Osteoblast (primary cell): ENCODE data around the gene SEL1L. TPM values are rescaled to one million over a fixed set of nuclear protein-coding genes. Genes with fewer than 3 reads are reported as not detected.

Experiments used
- DNase-seq: peaks from one replicate; pipeline ENCODE4 v3.0.0; 2011; ENCODE audit warnings: low spot score, mixed read lengths; ENCODE audit not compliant: insufficient read length; ENCODE audit errors: missing footprints
- H2AFZ ChIP-seq: 2 replicates; pipeline ENCODE4 v1.6.0; 2011; ENCODE audit warnings: mild to moderate bottlenecking, low read length
- H3K27ac ChIP-seq: 2 replicates; pipeline ENCODE4 v1.5.1; 2011; ENCODE audit warnings: mild to moderate bottlenecking, low read depth, low read length, moderate library complexity
- H3K27me3 ChIP-seq: 2 replicates; pipeline ENCODE4 v1.6.0; 2012; ENCODE audit warnings: mild to moderate bottlenecking, control low read depth, inconsistent platforms, low read length, moderate library complexity; ENCODE audit not compliant: insufficient read depth
- H3K36me3 ChIP-seq: 2 replicates; pipeline ENCODE4 v1.5.1; 2011; ENCODE audit warnings: mild to moderate bottlenecking, low read length, control low read depth, moderate library complexity; ENCODE audit not compliant: insufficient read depth
- H3K4me1 ChIP-seq: 2 replicates; pipeline ENCODE4 v1.5.1; 2011; ENCODE audit warnings: mild to moderate bottlenecking, low read length, control low read depth, moderate library complexity; ENCODE audit not compliant: insufficient read depth
- H3K4me2 ChIP-seq: 2 replicates; pipeline ENCODE4 v1.6.0; 2011; ENCODE audit warnings: mild to moderate bottlenecking, low read length; ENCODE audit not compliant: insufficient read depth
- H3K4me3 ChIP-seq: fragments of 200-600 bp; sonication (generic); 3 replicates; pipeline ENCODE4 v1.5.1; 2012; ENCODE audit warnings: mild to moderate bottlenecking, low read length, inconsistent platforms; ENCODE audit not compliant: insufficient read depth
- H3K79me2 ChIP-seq: 2 replicates; pipeline ENCODE4 v1.6.0; 2012; ENCODE audit warnings: mild to moderate bottlenecking, low read length, control low read depth, inconsistent platforms; ENCODE audit not compliant: insufficient read depth
- H3K9me3 ChIP-seq: 2 replicates; pipeline ENCODE4 v1.5.1; 2011; ENCODE audit warnings: low read depth, low read length, control low read depth
- H4K20me1 ChIP-seq: 2 replicates; pipeline ENCODE4 v1.6.0; 2012; ENCODE audit warnings: mild to moderate bottlenecking, low read length, control low read depth; ENCODE audit not compliant: insufficient read depth
- total RNA-seq: library from RNA; depleted of rRNA; stranded (reverse); fragments of >200 nt; gene quantifications from 2 replicates; pipeline ENCODE4 v1.2.3, GENCODE V29; 2012
- TF ChIP-seq, protein P1 (sequence below): IDR thresholded peaks from 2 replicates; pipeline ENCODE4 v1.5.1; 2011; ENCODE audit warnings: mild to moderate bottlenecking, low read depth, low read length, moderate library complexity; ENCODE audit errors: extremely low read depth

Gene SEL1L
- total RNA-seq, 1 donor = 151 TPM

DNA sequence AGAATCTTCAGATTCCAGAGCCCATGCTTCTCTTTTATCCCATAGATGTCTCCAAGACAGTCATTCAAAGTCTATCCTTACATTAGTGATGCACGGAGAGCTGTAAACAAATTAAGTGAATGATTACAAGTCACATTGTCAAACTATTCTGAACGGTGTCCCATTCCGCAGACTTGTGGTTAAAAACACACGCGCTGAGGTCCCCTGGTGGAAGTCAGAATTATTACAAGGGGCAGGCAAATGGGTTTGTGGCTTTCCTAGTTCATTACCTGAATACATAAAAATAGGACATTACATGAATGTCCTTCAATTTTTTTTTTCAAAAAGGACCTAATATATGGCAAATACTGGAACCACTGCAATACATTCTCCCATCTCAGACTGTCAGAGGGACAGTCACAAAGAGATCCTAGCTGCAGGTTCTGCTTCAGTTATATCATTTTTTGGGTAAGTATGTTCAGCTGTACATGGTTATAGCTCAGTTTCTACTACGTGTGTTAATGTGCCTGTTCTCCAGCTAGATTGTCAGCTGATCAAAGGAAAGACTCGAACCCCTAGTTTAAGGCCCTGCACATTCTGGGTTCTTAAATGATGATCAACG, 80.4 kb downstream of the SEL1L start:
- DNase-seq = no peak
- H3K79me2 ChIP-seq = no peaks in the 10 kb centered on the region
- H3K36me3 ChIP-seq = no peaks in the 10 kb centered on the region
- H3K4me3 ChIP-seq = peak overlapping the region; percentile 65
- H3K4me2 ChIP-seq = peak overlapping the region; percentile 89
- H3K27me3 ChIP-seq = peaks cover 13% of the 10 kb centered on the region
- no peaks in the 10 kb centered on the region for H3K9me3 ChIP-seq
- TF ChIP-seq, protein P1, sequence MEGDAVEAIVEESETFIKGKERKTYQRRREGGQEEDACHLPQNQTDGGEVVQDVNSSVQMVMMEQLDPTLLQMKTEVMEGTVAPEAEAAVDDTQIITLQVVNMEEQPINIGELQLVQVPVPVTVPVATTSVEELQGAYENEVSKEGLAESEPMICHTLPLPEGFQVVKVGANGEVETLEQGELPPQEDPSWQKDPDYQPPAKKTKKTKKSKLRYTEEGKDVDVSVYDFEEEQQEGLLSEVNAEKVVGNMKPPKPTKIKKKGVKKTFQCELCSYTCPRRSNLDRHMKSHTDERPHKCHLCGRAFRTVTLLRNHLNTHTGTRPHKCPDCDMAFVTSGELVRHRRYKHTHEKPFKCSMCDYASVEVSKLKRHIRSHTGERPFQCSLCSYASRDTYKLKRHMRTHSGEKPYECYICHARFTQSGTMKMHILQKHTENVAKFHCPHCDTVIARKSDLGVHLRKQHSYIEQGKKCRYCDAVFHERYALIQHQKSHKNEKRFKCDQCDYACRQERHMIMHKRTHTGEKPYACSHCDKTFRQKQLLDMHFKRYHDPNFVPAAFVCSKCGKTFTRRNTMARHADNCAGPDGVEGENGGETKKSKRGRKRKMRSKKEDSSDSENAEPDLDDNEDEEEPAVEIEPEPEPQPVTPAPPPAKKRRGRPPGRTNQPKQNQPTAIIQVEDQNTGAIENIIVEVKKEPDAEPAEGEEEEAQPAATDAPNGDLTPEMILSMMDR = peak; percentile 88
- peaks cover 5% of the 10 kb centered on the region for H3K4me1 ChIP-seq
- H3K27ac ChIP-seq = no peak overlapping the region
- H2AFZ ChIP-seq = peak overlapping the region; percentile 90
- no peaks in the 10 kb centered on the region for H4K20me1 ChIP-seq

DNA sequence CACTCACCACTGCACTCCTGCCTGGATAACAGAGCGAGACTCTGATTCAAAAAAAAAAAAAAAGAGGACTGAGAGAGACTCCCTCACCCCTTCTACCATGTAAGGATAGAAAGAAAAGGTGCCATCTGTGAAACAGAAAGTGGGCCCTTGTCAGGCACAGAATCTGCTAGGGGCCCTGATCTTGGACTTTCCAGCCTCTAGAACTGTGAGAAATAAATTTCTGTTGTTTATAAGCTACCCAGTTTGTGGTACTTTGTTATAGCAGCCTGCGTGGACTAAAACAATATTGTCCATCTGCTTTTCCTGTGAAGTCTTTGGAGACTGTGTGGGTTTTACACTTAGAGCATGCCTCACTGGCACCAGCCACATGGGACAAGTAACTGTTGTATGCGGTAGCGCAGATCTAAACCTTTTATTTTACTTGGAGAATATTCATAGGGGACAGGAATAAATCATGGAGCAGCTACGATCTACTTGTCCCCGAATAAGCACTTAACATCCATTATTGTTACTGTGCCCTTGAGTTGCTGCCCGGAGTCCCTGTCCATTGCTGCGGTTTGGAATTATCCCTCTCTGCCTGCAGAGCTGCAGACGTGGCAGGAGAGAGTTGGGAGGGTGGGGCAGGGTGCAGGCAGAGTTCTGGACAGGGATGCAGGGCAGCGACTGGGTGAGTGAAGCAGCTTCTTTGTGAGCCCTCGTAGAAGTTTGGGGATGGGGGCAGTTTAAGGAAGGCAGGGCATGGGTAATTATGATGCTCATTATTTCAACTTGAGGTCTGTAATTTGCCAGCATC, 81.1 kb downstream of the SEL1L start:
- Histone ChIP-seq H3K36me3 (no peaks in the 10 kb centered on the region), H2AFZ (peak overlapping the region; percentile 90), H3K27me3 (peaks cover 13% of the 10 kb centered on the region), H3K27ac (no peak overlapping the region), H3K4me2 (peak overlapping the region; percentile 89), H4K20me1 (no peaks in the 10 kb centered on the region), H3K4me3 (peak overlapping the region; percentile 65), H3K9me3 (no peaks in the 10 kb centered on the region), H3K79me2 (no peaks in the 10 kb centered on the region), H3K4me1 (peaks cover 5% of the 10 kb centered on the region)
- peak; percentile 86 for DNase-seq
- TF ChIP-seq, protein P1 = no peak

DNA sequence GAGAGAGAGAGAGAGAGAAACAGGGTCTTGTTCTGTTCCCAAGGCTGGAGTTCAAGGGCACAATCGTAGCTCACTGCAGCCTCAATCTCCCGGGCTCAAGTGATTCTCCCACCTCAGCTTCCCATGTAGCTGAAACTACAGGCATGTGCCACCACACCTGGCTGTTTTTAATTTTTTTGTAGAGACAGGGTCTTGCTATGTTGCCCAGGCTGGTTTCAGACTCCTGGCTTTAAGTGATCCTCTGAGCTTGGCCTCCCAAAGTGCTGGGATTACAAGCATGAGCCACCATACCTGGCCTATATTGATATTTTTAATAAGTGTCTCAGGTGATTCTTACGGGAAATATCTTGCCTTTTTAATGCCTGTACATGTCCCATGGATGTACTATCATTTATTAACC, 82.7 kb downstream of the SEL1L start:
- H3K9me3 ChIP-seq = no peaks in the 10 kb centered on the region
- peaks cover 8% of the 10 kb centered on the region for H3K4me1 ChIP-seq
- H3K27ac ChIP-seq = no peak overlapping the region
- TF ChIP-seq, protein P1 = no peak
- H2AFZ ChIP-seq = no peak overlapping the region
- H3K4me3 ChIP-seq = no peak overlapping the region
- DNase-seq = no peak
- H3K79me2 ChIP-seq = no peaks in the 10 kb centered on the region
- no peak overlapping the region for H3K4me2 ChIP-seq
- H3K27me3 ChIP-seq = peaks cover 13% of the 10 kb centered on the region
- H3K36me3 ChIP-seq = no peaks in the 10 kb centered on the region
- no peaks in the 10 kb centered on the region for H4K20me1 ChIP-seq

DNA sequence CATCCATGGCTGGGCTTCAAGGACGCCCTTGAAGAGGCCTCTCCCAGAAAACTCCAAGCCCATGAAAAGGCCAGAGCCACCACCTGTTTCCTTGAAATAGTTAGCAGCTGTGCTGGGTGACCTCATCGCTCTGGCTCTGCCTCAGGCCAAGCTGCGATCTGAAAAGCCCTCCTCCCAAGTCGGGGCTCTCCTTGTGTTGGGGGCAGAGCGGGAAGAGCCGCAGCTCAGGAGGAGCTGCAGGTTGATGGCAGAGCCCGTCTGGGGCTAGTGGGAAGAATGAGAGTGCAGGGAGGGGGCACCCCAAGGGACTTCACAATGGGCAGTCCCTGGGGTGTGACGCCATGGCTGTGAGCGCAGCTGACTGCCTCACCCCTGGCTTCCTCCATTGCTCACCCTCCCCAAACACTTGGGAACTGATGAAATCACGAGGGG, 83.5 kb downstream of the SEL1L start:
- Histone ChIP-seq H3K4me2 (no peak overlapping the region), H3K79me2 (no peaks in the 10 kb centered on the region), H3K27ac (no peak overlapping the region), H3K9me3 (no peaks in the 10 kb centered on the region), H3K27me3 (peaks cover 13% of the 10 kb centered on the region), H3K36me3 (no peaks in the 10 kb centered on the region), H3K4me3 (no peak overlapping the region), H2AFZ (no peak overlapping the region), H4K20me1 (no peaks in the 10 kb centered on the region), H3K4me1 (peaks cover 8% of the 10 kb centered on the region)
- TF ChIP-seq, protein P1 = no peak
- no peak for DNase-seq
